Stimulated activated CD8-positive, alpha-beta memory T cell treated with anti-CD3 and anti-CD28 coated beads, Interleukin-4, amount 100 ng/mL, for 24 hours (primary cell): ENCODE data around the gene INTS7.
"Not testable (repeated sequence)": the region's sequence is repeated elsewhere in the genome, so short reads cannot be mapped to it uniquely, and the experiment has no call there.

Experiments
- DNase-seq: peaks from one replicate; pipeline ENCODE4 v3.0.0-alpha.2; 2020; ENCODE audit warnings: low read depth

Gene INTS7

GRCh38 chr1:212037900-212038299, 2.5 kb upstream of the INTS7 start:
- no peak for DNase-seq

GRCh38 chr1:212035835-212036605, 663 bp upstream of the INTS7 start:
- DNase-seq, result no peak

GRCh38 chr1:212034516-212035122, 738 bp downstream of the INTS7 start:
- no peak for DNase-seq

GRCh38 chr1:212030936-212031528, 4.3 kb downstream of the INTS7 start:
- DNase-seq, result no peak

GRCh38 chr1:212027727-212028126, 7.6 kb downstream of the INTS7 start:
- not testable (repeated sequence) for DNase-seq

- no peak for DNase-seq
Measured at GRCh38 chr1:212024469-212025149, 10.7 kb downstream of the INTS7 start.

GRCh38 chr1:212022908-212023307, 12.4 kb downstream of the INTS7 start:
- not testable (repeated sequence) for DNase-seq

- no peak for DNase-seq
Measured at GRCh38 chr1:212021563-212021962, 13.8 kb downstream of the INTS7 start.

- no peak for DNase-seq
Measured at GRCh38 chr1:212020975-212021374, 14.4 kb downstream of the INTS7 start.

- DNase-seq, result no peak
Measured at GRCh38 chr1:212013672-212014071, 21.7 kb downstream of the INTS7 start.

GRCh38 chr1:212012034-212012740, 23.2 kb downstream of the INTS7 start:
- peak; percentile 44 for DNase-seq

GRCh38 chr1:212010004-212010403, 25.4 kb downstream of the INTS7 start:
- no peak for DNase-seq

GRCh38 chr1:212009561-212009960, 25.8 kb downstream of the INTS7 start:
- DNase-seq, result no peak

- DNase-seq, result no peak
Measured at GRCh38 chr1:212007886-212008285, 27.5 kb downstream of the INTS7 start.

GRCh38 chr1:212007178-212007577, 28.2 kb downstream of the INTS7 start:
- DNase-seq, result no peak

- no peak for DNase-seq
Measured at GRCh38 chr1:212004895-212005608, 30.3 kb downstream of the INTS7 start.

- DNase-seq, result no peak
Measured at GRCh38 chr1:212002536-212002935, 32.8 kb downstream of the INTS7 start.

- DNase-seq, result not testable (repeated sequence)
Measured at GRCh38 chr1:211997426-211997825, 37.9 kb downstream of the INTS7 start.

- DNase-seq, result no peak
Measured at GRCh38 chr1:211991695-211992094, 43.7 kb downstream of the INTS7 start.

GRCh38 chr1:211986628-211987254, 48.6 kb downstream of the INTS7 start:
- no peak for DNase-seq
